ENCODE results near the gene ATRN.

Gene ATRN

DNA sequence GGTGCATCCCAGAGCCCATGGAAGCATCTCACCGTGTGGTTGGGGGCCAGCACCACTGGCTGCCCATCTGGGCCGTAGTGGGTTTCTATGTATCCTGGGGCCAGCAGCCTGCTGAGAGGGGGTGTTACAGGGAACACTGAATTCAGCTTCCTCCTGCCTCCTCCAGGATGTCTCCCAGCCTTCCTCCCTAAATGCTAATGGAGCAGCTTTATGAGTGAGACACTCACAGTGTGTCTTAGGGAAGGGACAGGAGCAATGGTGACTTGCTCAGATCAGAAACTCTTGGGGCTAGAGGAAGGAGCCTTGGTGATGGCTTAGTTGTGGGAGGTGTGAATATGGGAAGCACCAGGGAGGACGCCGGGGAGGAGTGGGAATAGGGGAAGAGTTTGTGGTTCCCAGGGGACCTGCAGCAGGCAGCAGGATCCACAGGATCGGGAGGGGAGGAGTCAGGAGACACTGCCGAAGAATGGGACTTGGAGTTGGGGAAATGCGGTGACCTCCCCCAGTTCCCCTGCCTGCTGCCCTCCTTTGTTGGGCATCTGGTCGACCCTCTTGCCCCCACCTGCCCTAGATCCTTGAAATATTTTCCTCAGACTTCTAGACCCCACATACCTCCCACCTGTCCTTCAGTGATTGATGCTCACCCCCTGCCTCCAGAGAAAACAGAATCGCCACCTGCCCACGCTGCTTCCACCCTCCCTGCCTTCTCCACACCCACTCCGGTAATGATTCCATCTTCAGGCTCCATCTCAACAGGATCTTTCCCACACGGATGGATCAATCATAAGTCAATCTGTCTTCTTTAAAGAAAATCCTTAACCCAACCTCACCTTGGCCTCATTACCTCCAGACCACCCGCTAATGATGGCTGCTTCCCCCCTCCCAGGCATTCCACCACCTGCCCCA lies 204.4 kb downstream of the ATRN start:
- no peak for TF ChIP-seq GATA1 (IDR thresholded peaks at IDR 0.05; ENCODE audit: low read depth, low read length)
- no peak for TF ChIP-seq POLR2A (IDR thresholded peaks at IDR 0.05; ENCODE audit: low read length)
- DNase-seq, result no peak

DNA sequence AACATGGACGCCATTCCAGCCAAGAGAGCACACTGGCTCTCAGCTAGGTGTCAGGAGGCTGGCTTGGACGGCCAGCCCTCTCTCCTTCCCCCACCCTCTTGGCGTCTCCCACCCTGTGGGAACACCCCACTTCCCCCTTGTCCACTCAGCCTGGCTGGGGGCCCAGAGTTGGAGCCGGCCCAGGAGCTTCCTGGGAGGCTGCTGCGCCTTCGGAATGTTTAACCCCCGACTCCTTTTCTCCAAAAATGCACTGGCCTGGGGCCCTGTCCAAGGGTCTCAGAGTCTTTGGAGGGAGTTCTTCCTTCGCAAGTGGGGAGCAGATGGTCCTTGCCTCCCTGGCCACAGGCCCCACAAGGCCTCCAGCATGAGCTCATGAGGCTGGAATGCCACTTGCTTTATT lies 206.9 kb downstream of the ATRN start:
- no peak for DNase-seq
- no peak for TF ChIP-seq GATA1 (IDR thresholded peaks at IDR 0.05; ENCODE audit: low read depth, low read length)
- no peak for TF ChIP-seq POLR2A (IDR thresholded peaks at IDR 0.05; ENCODE audit: low read length)

DNA sequence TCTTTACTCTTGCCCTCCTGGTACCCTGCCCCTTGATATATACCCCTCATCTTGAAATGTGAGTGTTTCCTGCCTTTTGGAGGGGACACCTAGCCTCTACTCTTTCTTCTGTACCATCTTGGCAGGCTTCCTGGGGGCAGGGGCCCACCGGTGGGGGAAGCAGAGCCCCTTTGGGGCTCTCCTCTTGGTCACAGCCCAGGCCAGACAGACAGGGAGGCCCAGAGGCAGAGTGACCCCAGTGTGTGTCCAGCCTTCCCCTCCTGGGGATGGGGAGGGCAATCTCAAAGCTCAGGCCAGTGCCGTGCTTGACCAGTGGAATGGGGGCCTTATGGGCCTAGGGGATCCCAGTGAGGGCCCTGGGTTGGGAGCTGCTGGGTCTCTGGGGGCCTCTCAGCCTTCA lies 207.4 kb downstream of the ATRN start:
- DNase-seq, result no peak
- TF ChIP-seq GATA1 (IDR thresholded peaks at IDR 0.05; ENCODE audit: low read depth, low read length), result no peak
- TF ChIP-seq POLR2A (IDR thresholded peaks at IDR 0.05; ENCODE audit: low read length), result no peak

DNA sequence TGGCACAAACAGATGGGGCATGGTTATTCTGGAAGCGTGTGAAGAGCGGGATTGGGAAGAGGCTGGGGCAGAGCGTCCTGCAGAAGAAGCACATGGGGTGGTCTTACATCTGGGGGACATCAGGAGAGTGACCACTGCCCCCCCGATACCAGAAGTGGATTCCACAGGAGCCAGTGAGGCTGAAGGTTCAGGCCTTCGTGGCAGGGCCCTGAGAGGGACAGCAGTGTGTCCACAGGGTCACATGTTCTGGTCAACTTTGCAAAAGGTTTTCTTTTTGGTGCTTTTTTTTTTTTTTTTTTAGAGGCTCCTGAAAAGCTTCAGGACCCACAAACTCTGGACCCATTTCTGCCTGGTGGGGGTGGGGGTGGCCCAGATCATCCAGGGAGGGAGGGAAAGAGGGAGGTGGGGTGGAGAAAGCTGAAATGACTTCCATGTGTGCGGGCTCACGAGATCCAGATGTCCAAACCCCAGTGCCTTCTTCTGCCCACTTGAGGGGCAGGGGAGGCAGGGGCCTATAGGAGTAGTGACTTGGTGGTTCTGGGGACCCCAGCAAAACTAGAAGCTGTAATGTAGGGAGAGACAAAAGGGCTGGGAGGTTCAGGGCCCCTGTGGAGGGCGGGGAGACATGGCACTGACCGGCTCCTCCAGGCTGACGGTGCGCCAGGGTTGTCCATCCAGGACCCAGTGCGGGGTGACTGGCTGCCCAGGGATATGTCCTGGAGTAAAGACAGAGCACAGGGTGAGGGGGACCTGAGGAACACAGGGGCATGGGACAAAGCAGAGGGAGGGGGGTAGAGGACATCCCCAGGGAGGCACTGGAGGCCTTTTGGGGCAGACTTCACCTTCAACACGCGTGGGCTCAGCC lies 208.3 kb downstream of the ATRN start:
- TF ChIP-seq GATA1 (IDR thresholded peaks at IDR 0.05; ENCODE audit: low read depth, low read length) (no peak), POLR2A (IDR thresholded peaks at IDR 0.05; ENCODE audit: low read length) (no peak)
- no peak for DNase-seq

DNA sequence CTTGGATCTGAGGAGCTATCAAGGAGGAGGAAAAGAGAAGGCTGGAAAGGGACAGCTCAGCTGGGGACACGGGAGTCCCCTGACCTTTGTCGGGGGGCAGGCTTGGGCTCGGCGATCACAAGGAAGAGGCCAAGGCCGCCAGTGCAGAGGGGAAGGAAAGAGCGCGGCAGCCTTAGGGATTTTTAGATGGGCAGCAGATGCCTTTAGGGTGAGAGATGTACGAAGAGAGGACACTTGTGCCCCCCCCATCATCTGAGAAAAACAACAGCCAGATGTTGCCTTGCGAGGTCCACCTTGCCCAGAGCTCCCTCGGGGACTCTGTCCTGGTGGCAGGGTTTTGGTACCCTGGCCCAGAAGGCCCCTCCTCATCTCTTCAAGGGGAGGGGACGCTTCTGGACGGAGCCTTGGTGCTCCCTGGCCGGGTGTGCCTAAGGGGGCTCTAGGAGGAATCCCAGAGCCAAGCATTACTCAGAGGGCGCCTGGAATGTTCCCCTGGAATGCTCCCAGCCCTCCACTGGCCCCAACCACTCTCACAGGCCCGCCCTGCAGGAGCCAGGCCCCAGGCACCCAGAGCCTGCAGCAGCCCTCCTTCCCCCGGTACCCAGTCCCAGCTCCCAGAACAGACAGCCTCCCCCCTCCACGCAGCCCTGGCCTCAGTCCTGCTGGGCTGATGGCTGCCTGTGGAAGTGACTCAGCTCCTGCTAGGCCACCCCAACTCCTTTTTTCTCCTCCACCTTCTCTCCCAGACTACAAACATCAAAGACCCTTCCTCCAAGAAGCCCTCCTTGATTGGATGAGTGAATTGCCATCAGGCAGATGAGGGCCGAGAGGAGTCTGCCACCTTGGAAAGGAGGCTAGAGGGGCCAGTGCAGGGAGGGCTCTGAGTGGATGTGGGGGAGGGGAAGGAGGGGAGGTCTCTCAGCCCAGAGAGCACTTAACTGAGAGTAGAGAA lies 209.2 kb downstream of the ATRN start:
- no peak for DNase-seq
- TF ChIP-seq GATA1 (IDR thresholded peaks at IDR 0.05; ENCODE audit: low read depth, low read length) (no peak), POLR2A (IDR thresholded peaks at IDR 0.05; ENCODE audit: low read length) (no peak)

DNA sequence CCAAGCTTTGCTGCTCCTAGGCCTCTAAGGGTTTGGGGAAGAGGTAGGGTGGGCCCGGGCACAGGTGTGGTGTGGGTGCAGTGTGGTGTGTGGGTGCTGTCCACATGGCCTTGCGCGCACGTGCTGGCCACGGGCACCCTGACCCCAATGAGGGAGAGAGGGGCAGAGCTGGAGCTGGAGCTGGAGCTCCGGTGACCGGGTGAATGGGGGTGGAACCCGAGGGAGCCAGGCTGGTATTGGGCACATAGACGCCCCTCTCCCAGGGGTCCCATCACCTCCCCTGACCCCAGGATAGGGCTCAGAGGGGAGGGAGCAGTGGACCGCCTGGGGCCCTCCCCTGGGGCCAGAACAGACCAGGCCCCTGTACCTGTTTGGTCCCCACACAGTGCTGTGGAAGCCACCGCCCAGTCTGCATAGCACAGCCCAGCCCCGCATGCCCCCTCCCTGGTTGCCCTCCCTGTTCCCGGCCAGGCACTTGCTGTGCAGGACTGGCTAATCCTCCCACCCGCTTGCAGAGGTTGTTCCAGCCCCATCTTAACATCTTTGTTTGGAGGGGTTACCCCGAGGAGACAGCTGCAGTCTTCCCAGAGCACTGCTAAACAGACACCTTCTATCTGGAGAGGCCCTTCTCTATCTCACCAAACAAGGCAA lies 210.0 kb downstream of the ATRN start:
- no peak for DNase-seq
- no peak for TF ChIP-seq POLR2A (IDR thresholded peaks at IDR 0.05; ENCODE audit: low read length)

DNA sequence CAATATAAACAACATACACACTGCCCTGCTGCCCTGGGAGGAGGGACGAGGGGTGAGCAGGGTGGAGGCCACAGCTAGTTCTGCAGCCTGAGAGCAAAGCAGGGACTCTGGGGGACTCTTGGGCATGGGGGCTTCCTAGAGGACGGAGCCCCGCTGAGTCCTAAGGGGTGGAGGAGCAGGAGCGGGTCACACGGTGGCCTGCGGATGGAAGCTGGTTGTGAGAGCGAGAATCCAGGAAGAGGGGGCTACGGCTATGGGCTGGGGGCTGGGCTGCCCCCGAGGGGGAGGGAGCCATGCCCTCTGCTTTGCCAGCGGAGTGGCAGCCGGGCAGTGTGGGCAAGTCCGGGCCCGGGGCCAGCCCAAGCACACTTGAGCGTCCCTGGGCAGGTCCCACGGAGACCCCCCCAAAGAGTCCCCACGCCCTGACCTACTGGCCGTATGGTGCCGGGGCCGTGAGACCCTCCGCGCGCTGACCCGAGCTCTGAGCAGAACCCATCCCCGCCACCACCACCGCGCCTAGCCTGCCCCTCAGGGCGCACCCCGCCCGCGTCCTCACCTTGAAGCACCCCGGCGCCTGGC lies 210.6 kb downstream of the ATRN start:
- no peak for DNase-seq
- TF ChIP-seq POLR2A (IDR thresholded peaks at IDR 0.05; ENCODE audit: low read length), result no peak
- TF ChIP-seq GATA1 (IDR thresholded peaks at IDR 0.05; ENCODE audit: low read depth, low read length), result no peak

DNA sequence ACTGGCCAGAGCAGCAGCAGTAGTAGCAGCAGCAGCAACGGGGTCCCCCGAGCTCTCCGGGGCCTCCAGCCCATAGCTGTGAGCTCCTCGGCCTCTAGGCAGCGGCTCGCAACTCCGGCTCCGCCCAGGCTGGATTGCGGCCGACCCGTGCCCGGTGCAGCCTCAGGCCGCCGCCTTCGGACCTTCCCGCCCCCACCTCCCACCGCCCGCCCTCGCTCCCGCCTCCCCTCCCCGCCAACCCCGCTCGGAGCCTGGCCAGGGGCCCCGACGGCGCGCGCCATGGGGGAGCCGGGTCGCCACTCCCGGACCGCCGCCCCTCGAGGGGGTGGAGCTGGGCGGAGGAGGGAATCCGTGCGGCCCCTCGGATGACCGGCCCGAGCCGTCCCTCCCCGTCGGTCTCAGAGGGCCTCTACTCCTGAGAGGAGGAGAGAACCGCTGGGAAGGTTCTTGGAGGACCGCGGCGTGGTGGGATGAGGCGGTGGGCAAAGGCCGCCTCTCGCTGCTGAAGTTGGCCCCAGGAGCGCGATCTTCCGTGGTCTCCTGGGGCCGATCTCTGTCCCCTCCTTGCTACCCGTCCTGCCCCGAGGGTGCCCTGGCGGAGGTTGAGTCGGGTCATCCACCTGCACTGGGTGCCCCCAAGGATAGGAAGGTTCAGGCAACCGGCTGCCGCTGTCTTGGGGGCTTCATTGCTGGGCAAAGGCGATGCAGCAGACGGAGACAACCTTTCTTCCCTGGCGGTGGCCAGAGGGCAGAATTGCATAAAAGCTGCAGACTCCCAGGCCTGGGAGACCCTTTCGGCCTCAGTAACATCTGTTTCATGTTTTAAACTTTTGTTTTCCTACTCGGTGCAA lies 211.3 kb downstream of the ATRN start, which contains the start of gene ADAM33:
Gene ADAM33, minus strand, starts transcription at position 80 of the 851 bp plus-strand sequence. Its CDS starts 6 bp downstream, at position 74.
- TF ChIP-seq GATA1 (IDR thresholded peaks at IDR 0.05; ENCODE audit: low read depth, low read length) (no peak), POLR2A (IDR thresholded peaks at IDR 0.05; ENCODE audit: low read length) (no peak)

DNA sequence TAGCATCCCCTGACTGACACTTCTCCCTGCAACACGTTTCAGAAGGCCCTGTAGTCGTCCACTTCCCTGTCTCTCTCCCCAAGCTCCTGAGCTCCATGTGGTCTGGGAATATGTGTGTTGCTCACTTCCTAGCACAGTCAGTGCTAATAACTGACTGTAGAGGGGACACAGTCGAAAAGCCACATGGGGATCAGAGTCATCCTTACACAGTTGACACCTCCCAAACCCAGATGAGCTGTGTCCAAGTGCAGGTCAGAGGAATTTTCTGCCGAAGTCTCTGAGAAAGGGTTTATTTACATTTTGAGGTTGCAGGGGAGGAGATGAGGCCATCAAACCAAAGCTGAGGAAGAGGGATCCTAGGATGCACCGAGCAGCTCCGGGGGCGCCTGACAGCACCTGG lies 214.5 kb downstream of the ATRN start:
- no peak for DNase-seq
- TF ChIP-seq POLR2A (IDR thresholded peaks at IDR 0.05; ENCODE audit: low read length) (no peak), GATA1 (IDR thresholded peaks at IDR 0.05; ENCODE audit: low read depth, low read length) (no peak)

More for the DNA sequence above, 211.3 kb downstream of the ATRN start, which contains the start of gene ADAM33:
- DNase-seq, result no peak

DNA sequence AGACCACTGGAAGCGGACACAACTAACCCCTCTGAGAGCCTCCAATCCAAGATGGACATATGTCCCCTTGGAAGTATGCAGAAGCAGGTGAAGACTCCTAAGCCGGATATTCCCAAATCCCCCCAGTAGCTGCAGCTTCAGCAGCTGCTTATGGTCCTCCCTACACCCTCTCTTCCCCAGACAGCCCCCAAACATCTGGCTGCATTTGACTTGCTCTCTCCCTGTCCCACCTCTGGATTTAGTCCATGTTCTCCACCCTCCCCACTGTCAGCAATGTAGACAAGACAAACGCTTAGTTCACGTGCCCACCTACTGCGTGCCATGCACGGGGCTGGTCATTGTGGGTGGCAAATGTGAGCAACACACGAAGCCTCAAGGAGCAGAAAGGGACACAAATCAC lies 215.6 kb downstream of the ATRN start:
- no peak for TF ChIP-seq GATA1 (IDR thresholded peaks at IDR 0.05; ENCODE audit: low read depth, low read length)
- no peak for TF ChIP-seq POLR2A (IDR thresholded peaks at IDR 0.05; ENCODE audit: low read length)

DNA sequence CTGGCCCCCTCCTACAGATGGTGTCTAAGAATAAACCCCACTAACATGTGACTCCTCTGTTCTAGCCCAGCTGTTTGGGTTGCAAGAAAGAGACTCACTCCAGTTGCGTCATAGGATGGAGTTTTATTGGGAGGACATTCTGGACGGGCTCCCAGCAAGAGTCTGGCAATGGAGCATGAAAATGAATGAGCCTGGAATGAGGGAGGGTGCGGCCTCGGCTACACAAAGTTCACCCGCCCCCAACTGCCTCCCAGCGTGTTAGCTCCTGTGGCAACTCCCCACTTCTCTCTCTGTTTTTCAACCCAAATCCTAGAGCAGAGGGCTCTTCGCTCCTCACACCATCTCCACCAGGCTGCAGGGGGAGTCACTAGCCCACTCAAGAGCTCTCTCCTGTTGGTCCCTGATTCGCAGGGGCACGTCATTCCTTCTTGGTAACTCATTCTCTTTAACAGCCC lies 216.1 kb downstream of the ATRN start:
- no peak for DNase-seq
- no peak for TF ChIP-seq GATA1 (IDR thresholded peaks at IDR 0.05; ENCODE audit: low read depth, low read length)
- no peak for TF ChIP-seq POLR2A (IDR thresholded peaks at IDR 0.05; ENCODE audit: low read length)

More for the DNA sequence above, 215.6 kb downstream of the ATRN start:
- DNase-seq, result no peak

DNA sequence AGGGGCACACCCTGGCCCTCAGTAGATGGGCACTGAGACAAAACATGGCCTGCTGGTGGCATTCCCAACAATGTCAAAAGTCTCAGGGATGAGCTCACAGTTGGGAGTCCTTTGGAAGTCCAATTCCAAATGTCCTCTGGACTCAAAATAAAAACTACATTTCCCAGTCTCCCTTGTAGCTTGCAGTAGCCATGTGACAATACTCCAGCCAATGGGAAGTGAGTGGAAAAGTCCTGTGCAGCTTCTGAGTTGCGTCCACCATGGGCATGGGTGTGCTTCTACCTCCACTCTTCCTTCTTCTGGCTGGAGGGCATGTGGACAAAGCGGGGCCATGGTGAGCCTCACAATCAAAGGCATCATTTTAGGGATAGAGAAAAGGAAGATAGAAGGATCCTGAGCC lies 216.8 kb downstream of the ATRN start:
- no peak for DNase-seq
- no peak for TF ChIP-seq GATA1 (IDR thresholded peaks at IDR 0.05; ENCODE audit: low read depth, low read length)
- TF ChIP-seq POLR2A (IDR thresholded peaks at IDR 0.05; ENCODE audit: low read length), result no peak
